Esophagus squamous epithelium (tissue), 4 donors: ENCODE measurements around the gene HHLA2.

Source experiments
- POLR2A ChIP-seq, 4 donors: fragments of 450-650 bp; IDR thresholded peaks; one replicate each; pipeline ENCODE4 v1.6.1; 2017; ENCODE audit warnings: antibody characterized with exemption in 4 of 4, mild to moderate bottlenecking in 4 of 4, moderate library complexity in 3 of 4
- TF ChIP-seq, protein P1 (sequence below), 6 experiments: fragments of 450-650 bp in 4 of 6; fragments of 200-600 bp in 2 of 6; sonication (generic) in 2 of 6; IDR thresholded peaks; one replicate each; pipeline ENCODE4 v1.5.1; 2016 to 2019; ENCODE audit warnings: antibody characterized with exemption in 6 of 6, mild to moderate bottlenecking in 4 of 6, moderate library complexity in 4 of 6

DNA sequence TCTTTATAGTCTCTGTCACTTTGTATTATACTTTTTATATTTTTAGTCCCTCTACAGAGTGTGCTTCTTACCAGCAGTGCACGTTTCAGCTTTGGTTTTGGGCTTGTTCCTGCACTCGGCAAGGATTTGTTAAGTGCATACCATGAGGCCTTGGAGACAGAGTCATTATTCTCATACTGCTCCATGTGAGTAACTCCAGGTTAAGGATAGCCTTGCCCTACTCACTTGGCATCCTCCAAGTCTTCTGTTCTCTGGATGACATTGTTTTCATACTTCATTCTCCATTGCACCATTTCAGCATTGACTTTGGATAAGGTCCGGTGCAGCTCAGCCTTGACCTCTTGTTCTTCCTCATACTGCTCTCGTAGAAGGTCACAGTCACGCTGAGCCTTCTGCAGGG lies 117.7 kb downstream of the HHLA2 start:
- TF ChIP-seq, protein P1, sequence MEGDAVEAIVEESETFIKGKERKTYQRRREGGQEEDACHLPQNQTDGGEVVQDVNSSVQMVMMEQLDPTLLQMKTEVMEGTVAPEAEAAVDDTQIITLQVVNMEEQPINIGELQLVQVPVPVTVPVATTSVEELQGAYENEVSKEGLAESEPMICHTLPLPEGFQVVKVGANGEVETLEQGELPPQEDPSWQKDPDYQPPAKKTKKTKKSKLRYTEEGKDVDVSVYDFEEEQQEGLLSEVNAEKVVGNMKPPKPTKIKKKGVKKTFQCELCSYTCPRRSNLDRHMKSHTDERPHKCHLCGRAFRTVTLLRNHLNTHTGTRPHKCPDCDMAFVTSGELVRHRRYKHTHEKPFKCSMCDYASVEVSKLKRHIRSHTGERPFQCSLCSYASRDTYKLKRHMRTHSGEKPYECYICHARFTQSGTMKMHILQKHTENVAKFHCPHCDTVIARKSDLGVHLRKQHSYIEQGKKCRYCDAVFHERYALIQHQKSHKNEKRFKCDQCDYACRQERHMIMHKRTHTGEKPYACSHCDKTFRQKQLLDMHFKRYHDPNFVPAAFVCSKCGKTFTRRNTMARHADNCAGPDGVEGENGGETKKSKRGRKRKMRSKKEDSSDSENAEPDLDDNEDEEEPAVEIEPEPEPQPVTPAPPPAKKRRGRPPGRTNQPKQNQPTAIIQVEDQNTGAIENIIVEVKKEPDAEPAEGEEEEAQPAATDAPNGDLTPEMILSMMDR (IDR thresholded peaks at IDR 0.05), result no peak
- no peak for TF ChIP-seq POLR2A (IDR thresholded peaks at IDR 0.05)
